Bronchial epithelial cell (primary cell): ENCODE measurements around the gene TMA7. TPM values are rescaled to one million over a fixed set of nuclear protein-coding genes. Genes with fewer than 3 reads are reported as not detected.

ENCODE experiments used
- DNase-seq: peaks from one replicate; pipeline ENCODE4 v3.0.0-alpha.2; 2010; ENCODE audit warnings: low read depth
- FAIRE-seq: peaks from 2 replicates; lab custom pipeline; 2011; peaks lifted over from hg19 to GRCh38; lab: Jason Lieb, UNC
- H3K27me3 ChIP-seq: 2 replicates; pipeline ENCODE4 v1.5.1; 2011; ENCODE audit warnings: low read length; ENCODE audit not compliant: control insufficient read depth, insufficient read depth
- H3K36me3 ChIP-seq: 2 replicates; pipeline ENCODE4 v1.5.1; 2011; ENCODE audit warnings: low read length; ENCODE audit not compliant: control insufficient read depth, insufficient read depth
- H3K4me3 ChIP-seq: 2 replicates; pipeline ENCODE4 v1.5.1; 2011; ENCODE audit warnings: mild to moderate bottlenecking, low read depth, low read length, control low read depth
- CTCF ChIP-seq: IDR thresholded peaks from 2 replicates; pipeline ENCODE4 v1.5.1; 2011; ENCODE audit warnings: mild to moderate bottlenecking, moderate library complexity, low read length, control low read depth, inconsistent platforms; ENCODE audit not compliant: insufficient read depth, severe bottlenecking
- total RNA-seq: library from RNA; depleted of rRNA; stranded (reverse); fragments of >200 nt; gene quantifications from 2 replicates; pipeline ENCODE4 v1.2.1, GENCODE V29; 2014

TMA7 gene
- total RNA-seq, 1 donor from 2014 or later: 190 TPM

- FAIRE-seq: no peak
- no peak for DNase-seq
- no peak for TF ChIP-seq CTCF
- no peaks in the 10 kb centered on the region for H3K27me3 ChIP-seq
- H3K4me3 ChIP-seq: no peak overlapping the region
- peaks cover 80% of the 10 kb centered on the region for H3K36me3 ChIP-seq
Measured at GRCh38 chr3:48419597-48419996, 20.5 kb upstream of the TMA7 start.

GRCh38 chr3:48420561-48420960 lies 19.5 kb upstream of the TMA7 start:
- Histone ChIP-seq H3K27me3 (no peaks in the 10 kb centered on the region), H3K4me3 (no peak overlapping the region), H3K36me3 (peaks cover 71% of the 10 kb centered on the region)
- TF ChIP-seq CTCF: no peak
- FAIRE-seq (no peak), DNase-seq (no peak)

- DNase-seq: no peak
- no peaks in the 10 kb centered on the region for H3K27me3 ChIP-seq
- no peak for FAIRE-seq
- no peak overlapping the region for H3K4me3 ChIP-seq
- TF ChIP-seq CTCF: no peak
- H3K36me3 ChIP-seq: peaks cover 57% of the 10 kb centered on the region
Measured at GRCh38 chr3:48422272-48422671, 17.8 kb upstream of the TMA7 start.

- H3K36me3 ChIP-seq: peaks cover 53% of the 10 kb centered on the region
- no peak for TF ChIP-seq CTCF
Measured at GRCh38 chr3:48422681-48423080, 17.4 kb upstream of the TMA7 start.

GRCh38 chr3:48423241-48423882 lies 16.7 kb upstream of the TMA7 start:
- no peak overlapping the region for H3K4me3 ChIP-seq
- H3K36me3 ChIP-seq: peaks cover 48% of the 10 kb centered on the region
- TF ChIP-seq CTCF: no peak
- no peak for FAIRE-seq
- no peaks in the 10 kb centered on the region for H3K27me3 ChIP-seq
- DNase-seq: no peak

More at GRCh38 chr3:48422681-48423080, 17.4 kb upstream of the TMA7 start:
- FAIRE-seq: no peak
- no peak for DNase-seq
- no peaks in the 10 kb centered on the region for H3K27me3 ChIP-seq
- H3K4me3 ChIP-seq: no peak overlapping the region
